NCI-H146 treated with DMSO at 0.1 percent for 48 hours (cell line): ENCODE measurements around the gene ZFAND3.

Experiments used
- DNase-seq: peaks from one replicate; lab custom pipeline; 2025; ENCODE audit not compliant: unreplicated experiment; lab: John Stamatoyannopoulos, UW

ZFAND3 gene

DNA sequence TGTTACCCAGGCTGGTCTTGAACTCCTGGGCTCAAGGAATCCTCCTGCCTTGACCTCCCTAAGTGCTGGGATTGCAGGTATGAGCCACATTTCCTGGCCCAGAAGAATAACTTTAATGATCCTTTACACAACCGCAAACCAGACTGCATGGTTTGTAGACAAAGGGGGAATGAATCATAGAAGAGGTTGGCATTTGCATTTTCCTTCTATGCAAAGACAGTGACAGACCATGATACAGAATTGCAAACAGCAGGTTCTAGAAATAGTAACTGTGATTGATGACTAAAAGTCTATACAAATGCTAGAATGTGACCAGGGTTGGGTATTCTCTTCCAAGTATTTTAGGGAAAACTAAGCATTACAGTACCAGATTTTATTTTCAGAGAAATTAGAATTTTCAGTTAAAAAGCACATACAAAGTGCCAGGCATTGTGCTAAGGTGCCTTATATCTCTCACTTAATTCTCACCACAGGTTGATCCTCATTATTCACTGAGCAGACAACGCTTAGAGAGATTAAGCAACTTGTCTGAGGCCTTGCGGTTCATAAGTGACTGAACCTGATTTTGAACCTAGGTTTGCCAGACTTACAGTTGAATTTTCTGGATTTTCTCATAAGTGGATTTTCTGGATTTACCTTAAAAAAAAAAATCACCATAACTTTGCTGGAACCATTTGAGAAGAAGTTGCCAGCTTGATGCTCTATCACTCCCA is 146.6 kb downstream of the ZFAND3 start:
- no peak for DNase-seq

DNA sequence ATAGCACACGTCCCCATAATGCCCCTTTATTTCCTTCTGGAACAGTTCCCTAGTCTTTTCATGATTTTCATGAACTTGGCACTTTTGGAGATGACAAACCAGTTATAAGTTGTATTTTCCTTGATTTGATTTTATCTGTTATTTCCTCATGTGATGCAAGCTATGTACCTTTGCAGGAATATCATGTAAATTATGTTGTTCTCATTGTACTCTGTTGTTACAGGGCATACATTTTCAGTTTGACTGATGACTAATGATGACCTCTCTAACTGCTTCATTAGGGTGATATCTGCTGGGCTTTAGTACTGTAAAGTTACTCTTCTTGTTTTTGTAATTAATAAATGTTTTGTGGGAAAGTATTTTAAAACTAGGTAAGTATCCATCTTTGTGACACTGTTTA is 147.3 kb downstream of the ZFAND3 start:
- no peak for DNase-seq

DNA sequence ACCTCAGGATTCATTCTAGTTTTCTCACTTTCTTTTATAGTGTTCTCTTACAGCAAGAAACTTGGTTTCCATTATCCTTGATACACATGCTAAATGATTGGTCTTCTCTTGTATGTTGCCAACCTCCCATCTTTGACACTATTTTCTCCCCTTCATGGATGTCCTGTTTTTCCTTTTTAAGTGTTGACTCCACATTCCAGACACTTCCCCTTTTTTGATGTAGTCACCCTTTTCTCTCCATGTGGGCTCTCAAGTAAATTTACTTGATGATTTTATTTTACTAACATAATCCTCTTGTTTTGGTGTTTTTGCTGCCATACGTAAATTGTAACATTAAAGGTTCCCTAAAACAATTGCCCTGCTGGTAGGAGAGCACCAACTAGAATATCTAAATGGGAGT is 148.1 kb downstream of the ZFAND3 start:
- DNase-seq: no peak

DNA sequence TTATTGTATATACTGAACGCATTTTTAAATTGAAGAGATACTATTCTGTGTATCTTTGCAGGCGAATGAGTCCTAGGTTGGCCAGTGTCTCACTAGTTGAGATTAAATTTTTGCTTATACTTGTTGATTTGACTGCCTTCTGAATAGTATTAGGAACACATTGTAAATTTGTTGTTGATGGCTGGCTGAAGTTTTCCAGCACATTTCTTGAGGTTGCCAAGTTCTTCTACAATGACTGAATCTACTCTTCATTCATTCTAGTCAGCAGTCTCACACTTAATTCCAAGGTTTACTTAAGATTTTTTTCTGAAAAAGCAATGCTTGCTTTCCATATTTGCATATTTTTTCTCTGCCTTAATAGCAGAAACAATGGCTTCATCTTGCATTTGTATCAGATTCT is 151.7 kb downstream of the ZFAND3 start:
- no peak for DNase-seq

DNA sequence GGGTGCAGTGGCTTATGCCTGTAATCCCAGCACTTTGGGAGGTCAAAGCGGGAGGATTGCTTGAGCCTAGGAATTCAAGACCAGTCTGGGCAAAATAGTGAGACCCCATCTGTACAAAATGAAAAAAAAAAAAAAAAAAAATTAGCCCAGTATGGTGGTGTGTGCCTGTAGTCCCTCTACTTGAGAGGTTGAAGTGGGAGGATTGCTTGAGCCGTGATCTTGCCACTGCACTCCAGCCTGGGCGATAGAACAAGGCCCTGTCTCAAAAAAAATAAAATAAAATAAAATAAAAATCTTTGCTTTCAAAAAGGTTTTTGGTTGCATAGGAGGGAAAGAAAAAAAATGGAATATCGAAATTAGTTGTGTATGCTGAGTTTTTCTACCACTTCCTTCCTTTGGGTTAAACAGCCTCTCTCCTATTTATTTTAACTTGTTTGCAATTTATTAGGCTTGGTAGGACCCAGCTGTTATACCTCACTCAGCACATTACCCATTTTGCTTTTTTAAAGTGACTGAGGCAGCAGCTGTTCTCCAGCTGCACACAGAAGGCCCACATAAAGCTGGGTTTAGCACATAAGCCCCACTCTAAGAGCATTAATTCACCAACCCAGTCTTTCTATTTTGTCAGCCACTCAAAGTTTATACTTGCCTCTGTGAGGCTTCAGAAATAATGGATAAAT is 152.3 kb downstream of the ZFAND3 start:
- DNase-seq: no peak

DNA sequence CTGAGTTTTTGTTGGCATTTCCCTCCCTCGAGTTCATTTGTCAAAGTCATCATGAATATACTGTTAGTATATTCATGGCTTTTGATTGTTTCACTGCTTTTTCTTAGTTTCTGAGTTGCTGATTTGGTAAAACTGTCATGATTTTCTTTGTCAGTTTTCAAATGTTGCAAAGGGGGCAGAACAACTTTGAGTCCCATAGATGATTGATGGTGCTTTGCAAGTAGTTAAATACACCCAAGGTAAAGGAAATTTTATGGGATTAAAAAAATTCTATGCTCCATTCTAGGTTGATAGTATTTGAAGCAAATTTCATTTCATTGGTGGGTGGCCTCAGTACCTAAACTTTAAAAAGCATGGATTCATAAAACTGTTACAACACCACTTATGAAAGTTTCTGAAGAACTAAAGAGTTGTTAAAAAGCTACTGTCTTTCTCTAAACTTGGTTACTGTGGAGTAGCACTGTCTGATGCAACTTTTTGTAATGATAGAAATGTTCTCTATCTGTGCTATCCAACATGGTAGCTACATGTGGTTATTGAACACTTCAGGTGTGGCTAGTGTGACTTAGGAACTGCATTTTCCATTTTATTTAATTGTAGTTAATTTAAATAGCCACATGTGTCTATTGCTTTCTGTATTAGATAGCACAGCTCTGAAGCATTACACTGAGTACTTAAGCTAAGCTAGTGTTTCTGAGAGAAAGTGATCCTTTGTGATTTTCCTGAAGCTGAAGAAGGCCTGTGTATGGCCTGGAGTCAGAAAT is 153.6 kb downstream of the ZFAND3 start:
- DNase-seq: no peak

DNA sequence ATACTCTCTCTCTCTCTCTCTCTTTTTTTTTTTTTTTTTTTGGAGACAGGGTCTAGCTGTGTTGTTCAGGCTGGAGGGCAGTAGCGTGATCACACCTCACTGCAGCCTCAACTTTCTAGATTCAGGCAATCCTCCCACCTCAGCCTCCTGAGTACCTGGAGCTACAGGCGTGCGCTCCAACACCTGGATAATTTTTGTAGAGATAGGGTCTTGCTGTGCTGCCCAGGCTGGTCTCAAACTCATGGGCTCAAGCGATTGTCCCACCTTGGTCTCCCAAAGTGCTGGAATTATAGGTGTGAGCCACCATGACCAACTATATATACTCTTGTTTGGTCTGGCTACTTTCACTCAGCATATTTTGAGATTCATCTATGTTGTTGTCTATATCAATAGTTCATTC is 154.9 kb downstream of the ZFAND3 start:
- DNase-seq: no peak

DNA sequence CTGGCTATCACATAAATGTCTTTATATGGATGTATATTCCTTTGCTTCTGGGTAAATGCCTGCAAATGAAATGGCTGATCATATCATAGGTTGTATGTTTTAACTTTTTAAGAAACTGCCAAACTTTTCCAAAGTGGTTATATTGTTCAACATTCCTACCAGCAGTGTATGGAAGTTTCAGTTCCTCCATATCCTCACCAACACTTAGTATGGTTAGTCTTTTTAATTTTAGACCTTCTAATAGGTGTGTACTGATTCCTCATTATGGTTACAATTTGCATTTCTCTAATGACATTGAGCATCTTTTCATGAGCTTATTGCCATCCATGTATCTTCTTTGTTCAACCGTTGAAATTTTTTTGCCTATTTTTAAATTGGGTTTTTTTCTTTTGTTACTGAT is 155.4 kb downstream of the ZFAND3 start:
- DNase-seq: no peak

DNA sequence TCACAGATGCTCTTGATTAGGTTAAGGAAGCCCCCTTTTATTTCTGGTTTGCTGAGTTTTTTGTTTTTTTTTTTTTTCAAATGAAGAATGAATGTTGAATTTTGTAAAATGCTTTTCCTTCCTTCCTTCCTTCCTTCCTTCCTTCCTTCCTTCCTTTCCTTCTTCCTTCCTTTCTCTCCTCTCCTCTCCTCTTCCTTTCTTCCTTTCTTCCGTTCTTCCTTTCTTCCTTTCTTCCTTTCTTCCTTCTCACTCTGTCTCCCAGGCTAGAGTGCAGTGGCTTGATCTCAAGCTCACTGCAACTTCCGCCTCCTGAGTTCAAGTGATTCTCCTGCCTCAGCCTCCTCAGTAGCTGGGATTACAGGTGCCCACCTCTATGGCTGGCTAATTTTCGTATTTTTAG is 158.2 kb downstream of the ZFAND3 start:
- DNase-seq: no peak

DNA sequence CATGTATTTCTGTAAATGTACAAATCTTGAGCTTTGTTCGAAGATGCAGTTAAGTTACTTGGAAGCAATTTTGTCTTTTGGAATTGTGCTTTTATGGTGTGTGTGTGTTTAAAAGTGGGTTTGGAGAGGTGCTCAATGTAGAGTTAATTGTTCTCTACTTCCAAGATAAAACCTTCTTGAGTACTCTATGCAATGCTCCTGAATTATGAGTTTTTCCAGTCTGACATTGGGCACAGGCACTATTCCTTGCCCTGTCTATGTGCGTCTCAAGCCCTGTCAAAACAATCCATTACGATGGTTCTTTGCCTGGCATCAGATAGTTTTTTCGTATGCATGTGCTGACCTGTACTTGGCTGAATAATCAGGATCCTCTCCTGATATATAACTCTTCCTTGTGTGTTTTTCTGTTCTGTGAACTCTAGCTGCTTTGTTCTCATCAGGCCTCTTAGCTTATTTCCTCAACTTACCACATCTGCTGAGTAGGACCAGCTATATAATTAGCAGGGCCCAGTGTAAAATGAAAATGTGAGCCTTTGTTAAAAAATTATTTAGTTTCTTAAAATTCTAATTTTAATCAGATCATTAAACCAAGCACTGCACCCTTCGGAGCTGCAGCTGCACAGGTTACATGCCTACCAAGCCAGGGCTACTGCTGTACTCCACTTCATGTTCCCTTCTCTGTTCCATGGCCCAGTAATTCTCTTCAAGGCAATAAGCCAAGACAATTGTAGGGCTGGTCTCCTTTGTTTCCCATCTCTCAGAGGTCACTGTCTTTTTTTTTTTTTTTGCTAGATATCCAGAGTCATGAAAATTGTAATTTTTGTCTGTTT is 160.1 kb downstream of the ZFAND3 start:
- DNase-seq: no peak

DNA sequence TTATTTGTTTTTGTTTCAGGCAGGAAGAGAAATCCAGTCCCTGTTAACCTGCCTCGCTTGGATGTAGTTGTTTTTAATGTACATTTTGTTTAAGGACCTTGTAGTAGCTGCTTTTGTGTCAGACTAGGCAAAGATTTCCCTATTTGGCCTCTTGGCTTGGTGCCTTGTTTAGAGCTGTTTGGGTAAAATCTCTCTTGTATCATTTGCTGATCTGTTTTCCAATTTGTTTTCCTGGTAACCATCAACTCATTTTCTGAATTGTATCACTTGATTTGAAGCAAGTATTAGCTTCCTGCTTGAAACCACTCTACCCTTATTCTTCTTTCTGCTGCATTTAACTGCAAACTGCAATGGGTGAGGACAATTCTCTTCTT is 160.7 kb downstream of the ZFAND3 start:
- DNase-seq: no peak

DNA sequence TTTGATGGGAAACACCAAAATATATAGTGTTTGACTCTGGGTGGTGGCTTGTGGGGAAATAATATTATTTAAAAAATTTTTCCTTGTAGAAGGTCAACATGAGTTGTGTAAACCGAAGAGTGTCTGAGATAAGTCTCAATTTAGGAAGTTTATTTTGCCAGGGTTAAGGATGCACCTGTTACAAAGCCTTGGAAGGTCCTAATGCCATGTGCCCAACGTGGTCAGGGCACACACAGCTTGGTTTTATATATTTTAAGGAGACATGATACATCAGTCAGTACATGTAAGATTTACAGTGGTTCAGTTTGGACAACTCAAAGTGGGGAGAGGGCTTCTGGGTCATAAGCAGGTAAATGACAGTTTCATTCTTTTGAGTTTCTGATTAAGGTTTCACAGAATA is 162.1 kb downstream of the ZFAND3 start:
- no peak for DNase-seq

DNA sequence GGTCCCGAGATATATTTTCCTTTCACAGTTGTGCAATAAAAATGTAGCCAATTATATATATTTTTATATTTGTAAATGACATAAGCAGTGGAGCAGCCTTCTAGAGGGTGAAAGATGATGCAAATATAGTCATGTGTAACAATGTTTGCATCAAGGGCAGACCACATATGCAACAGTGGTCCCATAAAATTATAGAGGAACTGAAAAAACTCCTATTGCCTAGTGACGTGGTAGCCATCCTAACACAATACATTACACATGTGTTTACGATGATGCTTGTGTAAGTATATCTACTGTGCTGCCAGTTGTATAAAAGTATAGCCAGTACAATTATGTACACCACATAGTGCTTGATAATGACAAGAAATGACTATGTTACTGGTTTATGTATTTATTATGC is 162.8 kb downstream of the ZFAND3 start:
- no peak for DNase-seq

DNA sequence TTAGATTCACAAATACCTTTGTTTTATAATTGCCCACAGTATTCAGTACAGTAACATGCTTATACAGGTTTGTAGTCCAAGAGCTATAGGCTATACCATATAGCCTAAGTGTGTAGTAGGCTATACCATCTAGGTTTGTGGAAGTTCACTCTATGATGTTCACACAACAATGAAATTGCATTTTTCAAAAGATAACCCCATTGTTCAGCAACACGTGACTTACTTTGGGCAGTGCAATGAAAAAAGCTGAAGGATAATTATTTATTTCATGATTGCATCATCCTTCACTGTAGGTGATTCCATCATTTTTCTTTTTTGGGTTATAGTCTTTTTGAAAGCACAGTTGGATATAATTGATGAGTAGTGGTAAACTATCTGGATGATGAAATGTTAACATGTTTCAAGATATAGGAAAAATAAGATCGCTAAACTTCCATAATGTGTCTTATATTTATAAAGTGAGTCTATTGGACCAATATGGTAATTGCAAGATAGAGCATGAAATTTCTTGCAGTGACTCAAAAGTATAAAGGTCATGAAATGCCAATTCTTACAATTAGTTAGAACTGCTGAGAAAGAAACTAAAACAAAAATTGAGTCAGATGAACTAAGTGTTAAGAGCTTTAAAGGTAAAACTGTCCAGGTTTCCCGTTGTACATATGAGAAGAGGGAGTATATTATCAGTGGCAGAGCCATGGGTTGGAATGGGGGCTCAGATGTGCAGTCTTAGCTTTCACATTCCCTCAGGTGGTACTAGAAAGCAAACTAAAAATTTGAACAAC is 164.4 kb downstream of the ZFAND3 start:
- no peak for DNase-seq

DNA sequence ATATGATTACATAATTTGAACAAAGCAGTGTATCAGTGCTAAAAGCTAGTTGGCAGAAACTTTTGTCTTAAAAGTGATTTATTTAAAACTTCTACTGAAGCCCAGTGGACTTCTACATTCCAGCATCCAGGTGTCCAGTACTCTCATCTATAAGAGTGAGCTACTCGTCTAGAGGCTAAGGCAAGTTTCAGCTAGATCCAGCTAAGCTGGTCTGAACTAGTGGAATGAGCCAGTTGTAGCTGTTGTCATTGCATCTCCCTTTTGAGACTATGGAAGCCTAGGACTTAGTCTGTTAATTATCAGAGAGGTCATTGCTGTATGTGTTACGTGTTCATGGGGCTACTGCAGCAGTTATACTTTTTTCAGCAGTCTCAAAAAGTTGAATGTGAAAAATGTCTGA is 165.1 kb downstream of the ZFAND3 start:
- no peak for DNase-seq

DNA sequence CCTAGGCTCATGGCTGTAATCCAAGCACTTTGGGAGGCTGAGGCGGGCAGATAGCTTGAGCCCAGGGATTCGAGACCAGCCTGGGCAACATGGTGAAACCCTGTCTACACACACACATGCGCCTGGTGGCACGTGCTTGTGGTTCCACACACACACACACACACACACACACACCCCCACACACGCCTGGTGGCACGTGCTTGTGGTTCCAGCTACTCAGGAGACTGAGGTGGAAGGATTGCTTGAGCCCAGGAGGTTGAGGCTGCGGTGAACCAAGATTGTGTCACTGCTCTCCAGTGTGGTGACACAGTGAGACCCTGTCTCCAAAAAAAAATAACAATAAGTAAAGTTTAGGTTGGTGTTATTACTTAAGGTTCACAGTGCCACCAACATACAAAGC is 165.8 kb downstream of the ZFAND3 start:
- DNase-seq: no peak

DNA sequence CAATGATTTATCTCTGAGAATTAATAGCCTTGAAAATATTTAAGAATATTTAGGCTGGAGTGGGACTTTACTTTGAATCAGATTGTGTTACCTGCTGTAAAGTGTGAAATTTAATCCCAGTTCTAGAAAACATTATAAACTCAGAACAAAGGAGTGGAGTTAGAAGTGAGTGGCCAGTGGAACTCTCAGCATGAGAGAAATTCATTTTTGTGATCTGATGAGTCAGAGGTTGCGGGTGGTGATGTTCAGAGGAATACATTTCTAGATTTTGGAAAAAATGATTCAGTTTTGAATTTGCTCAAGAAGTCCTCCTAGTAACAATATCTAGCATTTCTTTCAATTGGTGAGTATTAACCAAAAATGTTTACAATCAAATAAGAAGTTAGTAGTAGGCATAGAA is 167.5 kb downstream of the ZFAND3 start:
- no peak for DNase-seq

DNA sequence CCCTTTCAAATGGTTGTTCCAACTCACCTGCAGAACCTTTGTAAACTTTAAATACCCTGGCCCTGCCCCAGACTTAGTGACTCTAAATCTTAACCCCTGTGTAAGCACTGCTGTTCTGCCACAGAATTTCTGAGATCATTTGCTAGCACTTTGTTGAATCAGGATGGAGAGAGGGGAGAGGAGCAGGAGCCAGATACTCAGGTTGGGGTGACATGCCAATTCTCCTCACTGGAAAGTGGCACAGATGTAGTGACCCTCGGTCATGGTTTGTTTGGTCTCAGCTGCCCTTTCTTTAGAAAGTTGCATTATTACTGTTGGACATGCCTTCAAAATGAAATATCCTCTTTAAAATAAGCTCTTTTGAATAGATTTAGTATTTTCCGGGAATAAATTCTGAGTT is 168.0 kb downstream of the ZFAND3 start:
- no peak for DNase-seq

DNA sequence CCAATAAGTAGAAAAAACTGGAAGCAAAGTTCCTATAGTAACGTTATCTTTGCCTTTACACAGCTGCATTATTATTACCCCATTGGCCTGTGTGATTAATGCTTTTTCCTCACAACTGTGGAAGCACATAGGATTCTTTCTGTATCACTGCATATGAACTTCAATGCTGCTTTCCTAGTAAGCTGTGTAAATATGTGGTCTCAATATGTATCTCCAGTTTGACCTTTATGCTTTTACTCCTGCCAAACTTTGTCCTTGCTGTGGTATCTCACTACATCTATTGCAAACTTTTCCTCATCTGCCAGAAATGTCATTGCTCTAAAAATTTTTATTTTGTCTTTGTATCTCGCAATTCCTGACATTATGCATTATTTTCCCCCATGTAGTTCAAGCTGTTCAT is 168.6 kb downstream of the ZFAND3 start:
- DNase-seq: no peak

DNA sequence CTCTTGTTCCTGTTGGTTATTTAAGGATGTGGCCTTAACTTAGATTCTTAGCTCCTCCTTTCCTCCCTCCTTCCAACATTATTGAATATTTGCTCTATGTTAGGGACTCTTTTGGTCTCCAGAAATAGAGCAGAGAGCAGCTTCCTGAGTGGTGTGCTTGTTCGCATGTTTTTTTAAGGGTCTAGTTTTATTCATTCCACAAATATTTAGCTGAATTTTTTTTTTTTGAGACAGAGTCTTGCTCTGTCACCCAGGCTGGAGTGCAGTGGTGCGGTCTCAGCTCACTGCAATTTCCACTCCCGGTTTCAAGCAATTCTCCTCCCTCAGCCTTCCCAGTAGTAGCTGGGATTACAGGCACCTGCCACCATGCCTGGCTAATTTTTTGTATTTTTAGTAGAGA is 169.2 kb downstream of the ZFAND3 start:
- no peak for DNase-seq
